Endothelial cell of umbilical vein (primary cell): ENCODE measurements around the gene KIF17.

Experiments used
- CTCF ChIP-seq, 2 donors: IDR thresholded peaks; 1 replicate in 1 of 2; 2 replicates in 1 of 2; pipeline ENCODE4 v1.5.1; 2011; ENCODE audit warnings: low read length in 2 of 2, mild to moderate bottlenecking in 2 of 2, moderate library complexity in 2 of 2, control low read depth in 1 of 2, inconsistent platforms in 1 of 2, low read depth in 1 of 2; ENCODE audit not compliant: insufficient read depth in 1 of 2; ENCODE audit errors: extremely low read depth in 1 of 2
- POLR2A ChIP-seq: IDR thresholded peaks from 2 replicates; pipeline ENCODE4 v1.6.1; 2012; ENCODE audit warnings: low read depth, mild to moderate bottlenecking, control low read depth, low read length
- POLR2AphosphoS5 ChIP-seq: IDR thresholded peaks from 2 replicates; pipeline ENCODE4 v1.6.1; 2012; ENCODE audit warnings: low read depth, mild to moderate bottlenecking, control low read depth, low read length, moderate library complexity; ENCODE audit not compliant: insufficient read depth
- TF ChIP-seq, protein P1 (sequence below): IDR thresholded peaks from 2 replicates; pipeline ENCODE4 v1.6.1; 2011; ENCODE audit not compliant: insufficient read depth, insufficient read length

DNA sequence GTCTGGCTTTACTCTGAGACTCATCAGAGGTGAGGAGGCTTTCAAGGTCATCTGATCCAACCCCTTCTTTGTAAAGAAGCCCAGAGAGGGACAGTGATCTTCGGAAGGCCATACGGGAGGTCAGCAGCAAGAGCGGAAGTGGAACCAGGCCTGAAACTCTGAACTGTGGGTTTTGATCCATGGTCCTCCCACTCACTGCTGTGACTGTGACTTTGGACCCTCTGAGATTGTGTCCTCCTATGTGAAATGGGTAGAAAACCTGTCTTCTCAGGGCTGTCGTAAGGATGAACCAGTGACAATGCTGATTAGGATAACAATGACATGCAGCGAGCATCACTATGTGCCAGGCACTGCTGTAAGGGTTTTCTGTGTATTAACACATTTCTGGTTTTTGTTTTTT lies 46.9 kb downstream of the KIF17 start:
- no peak for TF ChIP-seq CTCF (IDR thresholded peaks at IDR 0.05; ENCODE audit: extremely low read depth in 1 of 2, insufficient read depth in 1 of 2, low read depth in 1 of 2, low read length in 2 of 2)
- TF ChIP-seq POLR2A: no peak
- TF ChIP-seq POLR2AphosphoS5: no peak
- TF ChIP-seq, protein P1, sequence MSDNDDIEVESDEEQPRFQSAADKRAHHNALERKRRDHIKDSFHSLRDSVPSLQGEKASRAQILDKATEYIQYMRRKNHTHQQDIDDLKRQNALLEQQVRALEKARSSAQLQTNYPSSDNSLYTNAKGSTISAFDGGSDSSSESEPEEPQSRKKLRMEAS: no peak
